Activated CD4-positive, CD25-positive, alpha-beta regulatory T cell (primary cell): Measurements from ENCODE around the gene SWT1.

ENCODE experiments used
- DNase-seq, 4 experiments: peaks; one replicate each; lab custom pipeline; 2025; lab: John Stamatoyannopoulos, UW

SWT1 gene

GRCh38 chr1:185288435-185288834 lies 131.5 kb downstream of the SWT1 start:
- no peak for DNase-seq

GRCh38 chr1:185289880-185290279 lies 132.9 kb downstream of the SWT1 start:
- DNase-seq, result no peak

- no peak for DNase-seq
These were observed 134.2 kb downstream of the SWT1 start for GRCh38 chr1:185291159-185291558.

- DNase-seq, result no peak
These were observed 134.7 kb downstream of the SWT1 start for GRCh38 chr1:185291652-185292051.

GRCh38 chr1:185292237-185292636 lies 135.3 kb downstream of the SWT1 start:
- DNase-seq, result no peak

- no peak for DNase-seq
These were observed 137.1 kb downstream of the SWT1 start for GRCh38 chr1:185293967-185294542.

- DNase-seq, result no peak
These were observed 138.1 kb downstream of the SWT1 start for GRCh38 chr1:185295091-185295490.

- DNase-seq, result no peak
These were observed 141.0 kb downstream of the SWT1 start for GRCh38 chr1:185297982-185298381.

- no peak for DNase-seq
These were observed 143.2 kb downstream of the SWT1 start for GRCh38 chr1:185300152-185300551.

GRCh38 chr1:185305419-185305818 lies 148.5 kb downstream of the SWT1 start:
- DNase-seq, result no peak

- no peak for DNase-seq
These were observed 151.2 kb downstream of the SWT1 start for GRCh38 chr1:185308126-185308525.

GRCh38 chr1:185309566-185309965 lies 152.6 kb downstream of the SWT1 start:
- no peak for DNase-seq

- no peak for DNase-seq
These were observed 154.7 kb downstream of the SWT1 start for GRCh38 chr1:185311589-185312225.

- no peak for DNase-seq
These were observed 155.6 kb downstream of the SWT1 start for GRCh38 chr1:185312361-185313138.

- DNase-seq, result no peak
These were observed 157.4 kb downstream of the SWT1 start for GRCh38 chr1:185314411-185314810.

GRCh38 chr1:185315445-185316071 lies 158.6 kb downstream of the SWT1 start:
- DNase-seq, result no peak

- peak; percentile 79 to 90 (median 85) for DNase-seq
These were observed 159.4 kb downstream of the SWT1 start for GRCh38 chr1:185316163-185317033.

- peak; percentile 96 to 98 (median 96) for DNase-seq
These were observed 160.3 kb downstream of the SWT1 start, which contains the start of gene IVNS1ABP for GRCh38 chr1:185317034-185317885. Gene IVNS1ABP (minus strand): TSS chr1:185317243. CDS start chr1:185309493, 7,750 bp downstream.

- DNase-seq, result peak in 3 of 4 experiments; percentile 53 to 63 (median 55)
These were observed 160.9 kb downstream of the SWT1 start for GRCh38 chr1:185317886-185318310.

- DNase-seq, result no peak
These were observed 161.6 kb downstream of the SWT1 start for GRCh38 chr1:185318431-185319138.
